ENCODE results near the gene RNASE8.

The RNASE8 gene

GRCh38 chr14:21043974-21044618 is 13.5 kb upstream of the RNASE8 start:
- Histone ChIP-seq H3K4me3 (no peak overlapping the region), H3K27ac (peak overlapping the region in 2 of 21 experiments; percentile 25 to 39)

GRCh38 chr14:21047378-21047781 is 10.2 kb upstream of the RNASE8 start:
- Histone ChIP-seq H3K27ac (peak overlapping the region in 3 of 21 experiments; percentile 15 to 47 (median 22)), H3K4me3 (no peak overlapping the region)

- no peak overlapping the region for H3K27ac ChIP-seq
- H3K4me3 ChIP-seq: no peak overlapping the region
Observed at GRCh38 chr14:21048638-21049037, 9.0 kb upstream of the RNASE8 start.

- Histone ChIP-seq H3K27ac (no peak overlapping the region), H3K4me3 (no peak overlapping the region)
Observed at GRCh38 chr14:21049271-21049673, 8.3 kb upstream of the RNASE8 start.

- no peak overlapping the region for H3K4me3 ChIP-seq
- H3K27ac ChIP-seq: no peak overlapping the region
Observed at GRCh38 chr14:21050597-21050996, 7.0 kb upstream of the RNASE8 start.

- no peak overlapping the region for H3K27ac ChIP-seq
- H3K4me3 ChIP-seq: no peak overlapping the region
Observed at GRCh38 chr14:21053184-21054122, 4.2 kb upstream of the RNASE8 start.

GRCh38 chr14:21054123-21054767 is 3.4 kb upstream of the RNASE8 start:
- Histone ChIP-seq H3K4me3 (no peak overlapping the region), H3K27ac (no peak overlapping the region)

- no peak overlapping the region for H3K4me3 ChIP-seq
- no peak overlapping the region for H3K27ac ChIP-seq
Observed at GRCh38 chr14:21054768-21055145, 2.9 kb upstream of the RNASE8 start.

GRCh38 chr14:21055432-21056117 is 2.0 kb upstream of the RNASE8 start:
- Histone ChIP-seq H3K4me3 (no peak overlapping the region), H3K27ac (peak overlapping the region in 1 of 21 experiments; percentile 21)

- H3K27ac ChIP-seq: peak overlapping the region in 2 of 21 experiments; percentile 12 to 21
- no peak overlapping the region for H3K4me3 ChIP-seq
Observed at GRCh38 chr14:21056520-21057163, 980 bp upstream of the RNASE8 start.

GRCh38 chr14:21058903-21059302 is 1.3 kb downstream of the RNASE8 start:
- no peak overlapping the region for H3K4me3 ChIP-seq
- no peak overlapping the region for H3K27ac ChIP-seq

- Histone ChIP-seq H3K4me3 (no peak overlapping the region), H3K27ac (no peak overlapping the region)
Observed at GRCh38 chr14:21059842-21060613, 2.4 kb downstream of the RNASE8 start.

- H3K27ac ChIP-seq: no peak overlapping the region
- no peak overlapping the region for H3K4me3 ChIP-seq
Observed at GRCh38 chr14:21060614-21061346, 3.2 kb downstream of the RNASE8 start.

GRCh38 chr14:21061347-21061668 is 3.7 kb downstream of the RNASE8 start:
- Histone ChIP-seq H3K4me3 (no peak overlapping the region), H3K27ac (no peak overlapping the region)

GRCh38 chr14:21063479-21063878 is 5.9 kb downstream of the RNASE8 start:
- Histone ChIP-seq H3K4me3 (no peak overlapping the region), H3K27ac (no peak overlapping the region)

- Histone ChIP-seq H3K27ac (no peak overlapping the region), H3K4me3 (no peak overlapping the region)
Observed at GRCh38 chr14:21066882-21067502, 9.4 kb downstream of the RNASE8 start.

GRCh38 chr14:21068521-21069387 is 11.1 kb downstream of the RNASE8 start:
- Histone ChIP-seq H3K4me3 (peak overlapping the region; percentile 48 to 72 (median 61)), H3K27ac (peak overlapping the region in 18 of 21 experiments; percentile 23 to 94 (median 89))
